Keratinocyte (primary cell): ENCODE results near the gene METTL27. TPM values are rescaled to one million over a fixed set of nuclear protein-coding genes. Genes with fewer than 3 reads are reported as not detected.

Source experiments
- DNase-seq: peaks from one replicate; pipeline ENCODE4 v3.0.0-alpha.2; 2011; ENCODE audit warnings: low read depth, missing footprints, low spot score
- FAIRE-seq: peaks from 2 replicates; lab custom pipeline; 2011; peaks lifted over from hg19 to GRCh38; lab: Jason Lieb, UNC
- H2AFZ ChIP-seq: 2 replicates; pipeline ENCODE4 v1.6.0; 2012; ENCODE audit warnings: low read length, control low read depth, inconsistent platforms; ENCODE audit not compliant: control insufficient read depth
- H3K27ac ChIP-seq: 2 replicates; pipeline ENCODE4 v1.5.1; 2011; ENCODE audit warnings: low read length; ENCODE audit not compliant: control insufficient read depth, insufficient read depth
- H3K27me3 ChIP-seq: 3 replicates; pipeline ENCODE4 v1.6.0; 2011; ENCODE audit warnings: low read length; ENCODE audit not compliant: control insufficient read depth, insufficient read depth; ENCODE audit errors: extremely low read depth
- H3K36me3 ChIP-seq, 2 experiments: 2 replicates in 1 of 2; 3 replicates in 1 of 2; pipeline ENCODE4 v1.5.1; 2011; ENCODE audit warnings: low read length in 2 of 2, mild to moderate bottlenecking in 1 of 2; ENCODE audit not compliant: control insufficient read depth in 2 of 2, insufficient read depth in 2 of 2; ENCODE audit errors: extremely low read depth in 1 of 2
- H3K4me1 ChIP-seq: 3 replicates; pipeline ENCODE4 v1.5.1; 2011; ENCODE audit warnings: low read length; ENCODE audit not compliant: control insufficient read depth, insufficient read depth; ENCODE audit errors: extremely low read depth
- H3K4me2 ChIP-seq: 3 replicates; pipeline ENCODE4 v1.6.0; 2011; ENCODE audit warnings: low read depth, low read length; ENCODE audit not compliant: control insufficient read depth, insufficient read depth; ENCODE audit errors: extremely low read depth
- H3K4me3 ChIP-seq, 3 experiments: fragments of 200-600 bp in 1 of 3; sonication (generic) in 1 of 3; 2 replicates in 2 of 3; 3 replicates in 1 of 3; pipeline ENCODE4 v1.5.1; 2011 to 2016; ENCODE audit warnings: low read length in 3 of 3, mild to moderate bottlenecking in 3 of 3, control low read depth in 2 of 3, inconsistent platforms in 1 of 3, low read depth in 1 of 3, mixed read lengths in 1 of 3, mixed run types in 1 of 3, moderate library complexity in 1 of 3; ENCODE audit not compliant: control insufficient read depth in 2 of 3, insufficient read depth in 2 of 3; ENCODE audit errors: extremely low read depth in 1 of 3
- H3K79me2 ChIP-seq: 2 replicates; pipeline ENCODE4 v1.6.0; 2012; ENCODE audit warnings: low read length; ENCODE audit not compliant: control insufficient read depth, insufficient read depth
- H3K9ac ChIP-seq: 3 replicates; pipeline ENCODE4 v1.6.0; 2011; ENCODE audit warnings: low read length; ENCODE audit not compliant: control insufficient read depth, insufficient read depth; ENCODE audit errors: extremely low read depth
- H3K9me1 ChIP-seq: 3 replicates; pipeline ENCODE4 v1.6.0; 2011; ENCODE audit warnings: low read length; ENCODE audit not compliant: control insufficient read depth, insufficient read depth; ENCODE audit errors: extremely low read depth
- H3K9me3 ChIP-seq: 2 replicates; pipeline ENCODE4 v1.5.1; 2012; ENCODE audit warnings: low read depth, low read length; ENCODE audit not compliant: control insufficient read depth
- H4K20me1 ChIP-seq: 3 replicates; pipeline ENCODE4 v1.6.0; 2011; ENCODE audit warnings: low read length; ENCODE audit not compliant: control insufficient read depth, insufficient read depth; ENCODE audit errors: extremely low read depth
- EZH2 ChIP-seq: IDR thresholded peaks from one replicate; pipeline ENCODE4 v1.6.1; 2012; ENCODE audit warnings: inconsistent platforms, mild to moderate bottlenecking, low read length, moderate library complexity
- dilution Hi-C: fragments of 300-500 bp; cut with MboI; formaldehyde crosslinking; loops from one replicate; pipeline ENCODE4 v1.7.0; 2020; ENCODE audit warnings: low sequenced_read_pairs; ENCODE audit not compliant: extremely low pct_ligation_motif_present
- polyA plus RNA-seq, 5 experiments: library from polyadenylated mRNA; depleted of rRNA in 3 of 5; stranded (reverse) in 3 of 5; stranded (forward) in 1 of 5; unstranded in 1 of 5; fragments of >200 nt; gene quantifications; 1 replicate in 1 of 5; 2 replicates in 3 of 5; 3 replicates in 1 of 5; pipeline versions ENCODE4 v1.2.1 to v1.2.3, GENCODE V29; 2011 to 2012; ENCODE audit warnings: missing spikeins in 2 of 5, low read depth in 1 of 5, low replicate concordance in 1 of 5
- TF ChIP-seq, protein P1 (sequence below), 3 experiments: IDR thresholded peaks in 1 of 3; conservative IDR thresholded peaks in 1 of 3; optimal IDR thresholded peaks in 1 of 3; 2 replicates in 2 of 3; 3 replicates in 1 of 3; pipeline versions ENCODE3 to v1.5.1; 2011; ENCODE audit warnings: low read length in 3 of 3, mild to moderate bottlenecking in 3 of 3, moderate library complexity in 2 of 3, control low read depth in 1 of 3, inconsistent platforms in 1 of 3; ENCODE audit not compliant: insufficient read depth in 2 of 3; ENCODE audit errors: extremely low read depth in 1 of 3

The METTL27 gene
- polyA plus RNA-seq, 1 donor (not counting 4 experiments of a cell fraction or from before 2014, with no cell fraction given): 0.90 TPM

DNA sequence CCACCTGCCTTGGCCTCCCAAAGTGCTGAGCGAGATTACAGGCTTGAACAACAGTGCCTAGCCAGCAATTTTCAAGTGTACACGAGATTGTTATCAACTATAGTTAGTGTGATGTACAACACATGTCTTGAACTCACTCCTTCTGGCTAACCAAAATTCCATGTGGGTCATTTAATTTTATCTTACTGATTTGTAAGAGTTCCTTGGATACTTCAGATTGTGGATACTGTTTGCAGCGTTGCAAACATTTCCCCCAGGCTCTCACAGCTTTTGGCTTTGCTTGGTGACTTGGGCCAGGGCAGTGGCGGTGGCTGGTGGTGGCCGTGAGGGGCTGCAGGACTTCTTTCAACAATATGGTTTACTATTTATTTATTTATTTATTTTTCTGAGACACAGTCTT lies 10.2 kb upstream of the METTL27 start:
- Histone ChIP-seq H3K9ac (peak overlapping the region; percentile 22), H3K4me1 (peaks cover 47% of the 10 kb centered on the region), H4K20me1 (no peaks in the 10 kb centered on the region), H3K79me2 (no peaks in the 10 kb centered on the region), H3K4me2 (no peak overlapping the region), H3K4me3 (no peak overlapping the region), H3K27ac (peak overlapping the region; percentile 37), H3K27me3 (peaks cover 7% of the 10 kb centered on the region), H2AFZ (no peak overlapping the region), H3K9me3 (no peaks in the 10 kb centered on the region), H3K36me3 (no peaks in the 10 kb centered on the region), H3K9me1 (no peaks in the 10 kb centered on the region)
- TF ChIP-seq EZH2: no peak
- TF ChIP-seq, protein P1, sequence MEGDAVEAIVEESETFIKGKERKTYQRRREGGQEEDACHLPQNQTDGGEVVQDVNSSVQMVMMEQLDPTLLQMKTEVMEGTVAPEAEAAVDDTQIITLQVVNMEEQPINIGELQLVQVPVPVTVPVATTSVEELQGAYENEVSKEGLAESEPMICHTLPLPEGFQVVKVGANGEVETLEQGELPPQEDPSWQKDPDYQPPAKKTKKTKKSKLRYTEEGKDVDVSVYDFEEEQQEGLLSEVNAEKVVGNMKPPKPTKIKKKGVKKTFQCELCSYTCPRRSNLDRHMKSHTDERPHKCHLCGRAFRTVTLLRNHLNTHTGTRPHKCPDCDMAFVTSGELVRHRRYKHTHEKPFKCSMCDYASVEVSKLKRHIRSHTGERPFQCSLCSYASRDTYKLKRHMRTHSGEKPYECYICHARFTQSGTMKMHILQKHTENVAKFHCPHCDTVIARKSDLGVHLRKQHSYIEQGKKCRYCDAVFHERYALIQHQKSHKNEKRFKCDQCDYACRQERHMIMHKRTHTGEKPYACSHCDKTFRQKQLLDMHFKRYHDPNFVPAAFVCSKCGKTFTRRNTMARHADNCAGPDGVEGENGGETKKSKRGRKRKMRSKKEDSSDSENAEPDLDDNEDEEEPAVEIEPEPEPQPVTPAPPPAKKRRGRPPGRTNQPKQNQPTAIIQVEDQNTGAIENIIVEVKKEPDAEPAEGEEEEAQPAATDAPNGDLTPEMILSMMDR (optimal IDR thresholded peaks at IDR 0.05 in 1 of 3, IDR thresholded peaks at IDR 0.05 in 1 of 3, conservative IDR thresholded peaks at IDR 0.05 in 1 of 3; ENCODE audit: extremely low read depth in 1 of 3, insufficient read depth in 2 of 3, low read length in 3 of 3): no peak
- DNase-seq (no peak), FAIRE-seq (no peak)
- dilution Hi-C loops: loop anchor here (25.0 kb wide), 1 partner anchor 110 kb away; no protein-coding TSS in a partner anchor

DNA sequence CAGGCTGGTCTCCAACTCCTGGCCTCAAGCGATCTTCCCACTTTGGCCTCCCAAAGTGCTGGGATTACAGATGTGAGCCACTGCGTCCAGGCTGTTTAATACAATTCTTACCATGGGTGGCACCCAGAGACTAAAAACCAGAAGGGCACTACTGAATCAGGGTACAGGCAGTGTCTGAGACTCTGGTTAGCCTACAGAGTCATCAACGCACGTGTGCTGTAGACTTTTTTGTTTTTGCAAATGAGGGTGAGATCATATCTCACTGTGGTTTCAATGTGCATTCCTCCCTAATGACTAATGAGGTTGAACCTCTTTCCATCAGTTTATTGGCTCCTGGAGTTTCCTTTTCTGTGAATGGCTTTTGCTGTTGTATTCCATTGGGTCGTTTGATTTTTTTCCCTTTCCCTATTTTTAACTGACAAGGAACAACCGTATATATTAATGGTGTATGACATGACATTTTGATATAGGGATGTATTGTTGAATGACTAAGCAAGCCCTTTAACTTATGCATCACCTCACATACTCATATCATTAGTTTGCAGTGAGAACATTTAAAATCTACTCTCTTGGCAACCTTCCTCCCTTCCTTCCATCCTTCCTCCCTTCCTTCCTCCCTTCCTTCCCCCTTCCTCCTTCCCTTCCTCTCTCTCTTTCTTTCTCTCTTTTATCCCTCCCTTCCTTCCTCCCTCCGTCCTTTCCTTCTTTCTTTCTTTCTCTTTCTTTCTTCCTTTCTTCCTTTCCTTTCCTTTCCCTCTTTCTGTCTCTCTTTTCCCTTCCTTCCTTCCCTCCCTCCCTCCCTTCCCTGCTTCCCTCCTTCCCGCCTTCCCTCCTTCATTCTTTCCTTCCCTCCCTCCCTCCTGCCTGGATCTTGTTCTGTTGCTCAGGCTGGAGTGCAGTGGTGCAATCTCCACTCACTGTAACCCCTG lies 9.4 kb upstream of the METTL27 start:
- H3K27ac ChIP-seq: peak overlapping the region; percentile 98
- peak overlapping the region in 1 of 3 experiments; percentile 4 for H3K4me3 ChIP-seq
- no peaks in the 10 kb centered on the region for H3K9me1 ChIP-seq
- FAIRE-seq (peak; percentile 86), DNase-seq (peak; percentile 93)
- TF ChIP-seq EZH2: no peak
- TF ChIP-seq, protein P1 (optimal IDR thresholded peaks at IDR 0.05 in 1 of 3, IDR thresholded peaks at IDR 0.05 in 1 of 3, conservative IDR thresholded peaks at IDR 0.05 in 1 of 3; ENCODE audit: extremely low read depth in 1 of 3, insufficient read depth in 2 of 3, low read length in 3 of 3): no peak
- H3K9ac ChIP-seq: peak overlapping the region; percentile 88
- dilution Hi-C loops: loop anchor here (25.0 kb wide), 1 partner anchor 111 kb away; no protein-coding TSS in a partner anchor
- no peak overlapping the region for H2AFZ ChIP-seq
- peaks cover 48% of the 10 kb centered on the region for H3K4me1 ChIP-seq
- no peaks in the 10 kb centered on the region for H3K9me3 ChIP-seq
- peak overlapping the region; percentile 67 for H3K4me2 ChIP-seq
- no peaks in the 10 kb centered on the region for H3K79me2 ChIP-seq
- no peaks in the 10 kb centered on the region for H3K36me3 ChIP-seq
- peaks cover 1% of the 10 kb centered on the region for H3K27me3 ChIP-seq
- H4K20me1 ChIP-seq: no peaks in the 10 kb centered on the region
